Measurements from ENCODE around the gene OPA3.
"Not testable (repeated sequence)": the region's sequence is repeated elsewhere in the genome, so short reads cannot be mapped to it uniquely, and the experiment has no call there.

Gene OPA3

DNA sequence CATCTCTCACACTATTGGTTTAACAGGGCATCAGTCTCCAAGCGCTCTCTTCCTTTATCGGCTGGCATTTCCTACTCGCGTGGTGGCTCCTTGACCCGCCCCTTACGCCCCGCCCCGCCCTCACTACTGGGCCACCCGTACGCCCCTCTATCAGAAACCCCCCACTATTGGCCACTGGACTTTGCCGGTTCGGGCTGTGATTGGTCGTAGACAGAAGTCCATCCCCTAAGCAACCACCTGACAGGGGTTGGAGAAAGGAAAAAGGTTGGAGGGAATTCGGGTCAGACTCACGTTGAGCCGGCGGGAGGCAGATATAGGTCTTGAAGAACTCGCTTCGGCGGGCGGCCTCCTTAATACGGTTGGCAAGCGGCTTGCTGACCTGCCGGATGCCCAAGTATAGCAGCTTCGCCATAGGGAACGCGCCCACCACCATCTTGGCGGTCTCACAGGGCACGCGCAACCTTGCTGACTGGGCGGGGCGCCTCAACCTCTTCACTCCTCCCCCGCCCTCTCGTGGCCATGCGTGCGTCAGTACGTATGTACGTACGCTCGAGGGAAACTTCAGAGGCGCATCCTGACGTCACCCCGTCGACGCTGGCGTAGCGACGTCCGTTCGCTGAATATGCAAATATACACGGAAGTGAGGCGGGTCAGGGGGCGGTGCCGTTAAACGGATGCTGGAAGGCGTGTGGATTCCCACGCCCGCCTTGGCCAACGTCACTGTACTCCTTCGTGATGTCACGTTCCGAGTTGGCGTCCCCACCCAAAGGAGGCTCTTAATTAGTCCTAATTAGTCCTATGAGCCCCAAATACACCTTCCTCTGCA, at the start of gene OPA3:
Gene OPA3, minus strand, starts transcription at position 471 of the 826 bp plus-strand sequence. Its CDS starts 38 bp downstream, at position 433.
- in situ Hi-C loops (cut with HindIII; ENCODE audit: low sequenced_read_pairs) = no loop called here

DNA sequence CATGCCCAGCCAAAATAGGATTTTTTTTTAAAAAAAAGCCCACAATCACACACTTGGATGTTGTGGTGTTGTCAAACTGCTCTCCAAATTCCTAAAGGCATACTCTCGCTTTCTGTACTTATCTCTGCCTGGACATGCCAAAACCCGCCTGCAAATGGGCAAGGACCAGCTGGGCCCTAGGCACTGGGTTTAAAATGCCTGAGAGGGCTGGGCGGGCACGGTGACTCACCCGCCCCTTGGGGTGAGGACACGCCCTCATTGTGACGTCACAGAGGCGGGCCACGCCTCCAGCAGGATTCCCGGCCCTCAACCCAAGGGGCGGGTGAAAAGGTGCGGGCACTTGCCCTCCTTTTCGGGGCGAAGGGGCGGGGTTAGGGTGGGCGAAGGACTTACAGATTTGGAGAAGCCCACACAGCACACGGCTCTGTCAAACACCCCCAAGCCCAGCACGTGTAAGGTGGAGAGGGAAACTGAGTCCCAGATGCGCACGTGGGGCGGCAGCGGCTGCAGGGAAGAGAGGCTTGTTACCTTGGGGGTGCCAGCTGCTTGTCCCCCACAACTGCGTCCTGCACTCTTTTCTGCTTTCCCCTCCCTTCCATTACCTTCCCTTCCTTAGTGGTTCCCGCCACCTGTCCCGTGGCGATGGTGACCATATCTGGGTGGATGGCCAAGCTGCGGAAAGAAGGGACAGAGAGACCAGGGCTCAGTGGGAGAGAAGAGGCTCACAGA, 48.0 kb upstream of the OPA3 start:
- in situ Hi-C loops (cut with HindIII; ENCODE audit: low sequenced_read_pairs) = no loop called here

DNA sequence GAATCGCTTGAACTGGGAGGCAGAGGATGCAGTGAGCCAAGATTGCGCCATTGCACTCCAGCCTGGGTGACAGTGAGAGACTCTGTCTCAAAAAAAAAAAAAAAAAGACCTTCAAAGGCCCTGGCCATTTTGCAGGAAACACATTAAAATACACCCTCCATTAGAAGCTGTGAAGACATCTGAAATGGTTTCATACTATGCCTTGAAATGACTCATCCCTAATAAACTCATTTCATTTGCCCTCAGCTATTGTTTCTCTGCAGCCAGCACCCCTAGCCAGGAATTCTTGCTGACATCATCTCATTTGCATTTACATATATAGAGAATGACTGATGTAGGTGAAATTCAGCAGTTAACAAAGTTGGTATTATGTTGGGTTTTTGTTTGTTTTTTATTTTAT, 45.9 kb upstream of the OPA3 start:
- in situ Hi-C loops (cut with HindIII; ENCODE audit: low sequenced_read_pairs) = no loop called here

DNA sequence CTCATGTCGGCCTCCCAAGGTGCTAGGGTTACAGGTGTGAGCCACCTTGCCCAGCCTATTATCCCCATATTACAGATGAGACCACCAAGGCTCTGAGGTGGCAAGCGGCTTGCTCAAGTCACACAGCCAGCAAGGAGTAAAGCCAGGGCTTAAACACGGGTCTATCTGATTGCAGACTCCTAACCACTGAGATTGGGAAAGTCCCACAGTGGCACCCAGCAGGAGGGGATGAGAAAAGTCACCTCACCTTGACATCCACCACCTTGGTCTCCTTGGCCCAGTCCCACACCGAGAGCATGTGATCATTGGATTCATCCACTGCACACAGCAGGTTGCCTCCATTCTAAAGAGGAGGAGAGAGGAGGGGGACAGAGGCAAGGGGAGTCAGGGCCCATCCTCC, 45.1 kb upstream of the OPA3 start:
- in situ Hi-C loops (cut with HindIII; ENCODE audit: low sequenced_read_pairs) = no loop called here

DNA sequence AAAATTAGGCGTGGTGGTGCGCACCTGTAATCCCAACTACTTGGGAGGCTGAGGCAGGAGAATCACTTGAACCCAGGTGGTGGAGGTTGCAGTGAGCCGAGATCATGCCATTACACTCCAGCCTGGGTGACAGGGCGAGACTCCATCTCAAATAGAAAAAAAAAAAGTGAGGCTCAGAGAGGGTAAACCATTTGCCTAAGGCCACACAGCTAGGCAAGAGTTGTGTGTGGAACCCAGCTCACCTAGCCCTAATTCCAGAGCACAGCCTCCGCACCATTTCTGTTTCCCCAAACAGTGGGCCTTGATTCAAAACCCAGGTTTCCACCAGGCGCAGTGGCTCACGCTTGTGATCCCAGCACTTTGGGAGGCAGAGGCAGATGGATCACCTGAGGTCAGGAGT, 43.6 kb upstream of the OPA3 start:
- in situ Hi-C loops (cut with HindIII; ENCODE audit: low sequenced_read_pairs) = not testable (repeated sequence)

DNA sequence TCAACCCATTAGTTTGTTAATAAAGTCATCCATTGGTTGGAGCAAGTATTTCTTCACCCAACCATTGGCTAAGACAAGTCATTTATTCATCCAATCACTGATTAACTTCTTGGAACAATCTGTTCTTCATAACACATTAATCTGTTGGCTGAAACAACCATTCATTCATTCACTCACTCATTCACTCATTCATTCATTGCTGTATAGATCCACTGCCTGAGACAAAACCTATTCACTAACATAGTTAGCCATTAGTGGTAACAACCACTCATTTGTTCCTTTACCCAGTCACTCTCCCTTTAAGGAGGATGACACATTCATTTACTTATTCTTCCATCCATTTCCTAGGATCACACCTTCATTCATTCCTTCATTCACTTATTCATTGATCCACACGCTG, 39.4 kb upstream of the OPA3 start:
- in situ Hi-C loops (cut with HindIII; ENCODE audit: low sequenced_read_pairs) = no loop called here

DNA sequence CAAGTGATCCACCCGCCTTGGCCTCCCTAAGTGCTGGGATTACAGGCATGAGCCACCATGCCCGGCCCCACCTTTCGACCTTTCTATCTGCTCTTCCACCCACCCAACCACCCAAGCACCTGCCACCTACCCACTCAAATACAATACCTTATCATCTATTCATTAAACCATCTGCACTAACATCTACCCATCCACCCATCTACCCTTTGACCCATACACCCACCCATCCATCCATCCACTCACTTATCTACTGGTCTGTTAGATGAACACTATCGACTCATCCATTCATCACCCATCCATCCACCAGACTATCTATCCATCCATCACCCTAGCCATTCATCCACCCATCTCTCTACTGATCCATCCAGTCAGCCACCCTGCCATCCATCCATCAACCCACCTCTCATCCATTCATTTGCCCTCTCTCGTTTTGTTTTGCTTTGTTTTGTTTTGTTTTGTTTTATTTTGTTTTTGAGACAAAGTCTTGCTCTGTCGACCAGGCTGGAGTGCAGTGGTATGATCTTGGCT, 37.4 kb upstream of the OPA3 start:
- in situ Hi-C loops (cut with HindIII; ENCODE audit: low sequenced_read_pairs) = no loop called here

DNA sequence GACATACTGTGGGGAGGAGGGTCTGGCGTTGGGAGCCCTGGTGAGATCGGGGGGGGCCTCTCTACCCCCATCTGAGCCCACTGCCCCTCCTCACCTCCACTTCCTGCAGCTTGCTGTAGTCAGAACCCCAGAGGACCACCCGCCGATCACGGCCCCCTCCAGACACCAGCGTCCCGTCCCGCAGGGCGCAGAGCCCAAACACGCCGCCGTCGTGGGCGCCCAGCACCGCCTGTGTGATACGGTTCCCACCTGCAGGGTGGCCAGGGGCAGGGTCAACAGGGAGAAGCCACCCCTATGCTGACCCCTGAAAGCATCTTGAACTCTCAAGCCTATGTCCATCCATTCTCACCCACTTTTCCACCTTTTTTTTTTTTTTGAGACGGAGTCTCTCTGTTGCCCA, 36.8 kb upstream of the OPA3 start:
- in situ Hi-C loops (cut with HindIII; ENCODE audit: low sequenced_read_pairs) = no loop called here

DNA sequence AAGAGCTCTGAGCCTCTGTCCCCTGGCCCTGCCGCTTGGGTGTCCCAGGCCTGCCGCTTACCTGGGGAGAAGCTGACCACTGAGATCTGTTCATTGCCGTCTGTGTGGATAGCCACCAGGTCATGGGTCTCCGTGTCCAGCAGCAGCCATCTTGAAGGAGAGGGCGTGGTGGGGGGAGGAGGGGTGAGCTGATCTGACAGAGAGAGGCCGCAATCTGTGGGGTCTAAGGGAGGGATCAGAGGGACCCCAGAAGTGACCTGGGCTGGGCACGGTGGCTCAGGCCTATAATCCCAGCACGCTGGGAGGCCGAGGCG, 32.1 kb upstream of the OPA3 start:
- in situ Hi-C loops (cut with HindIII; ENCODE audit: low sequenced_read_pairs) = no loop called here

DNA sequence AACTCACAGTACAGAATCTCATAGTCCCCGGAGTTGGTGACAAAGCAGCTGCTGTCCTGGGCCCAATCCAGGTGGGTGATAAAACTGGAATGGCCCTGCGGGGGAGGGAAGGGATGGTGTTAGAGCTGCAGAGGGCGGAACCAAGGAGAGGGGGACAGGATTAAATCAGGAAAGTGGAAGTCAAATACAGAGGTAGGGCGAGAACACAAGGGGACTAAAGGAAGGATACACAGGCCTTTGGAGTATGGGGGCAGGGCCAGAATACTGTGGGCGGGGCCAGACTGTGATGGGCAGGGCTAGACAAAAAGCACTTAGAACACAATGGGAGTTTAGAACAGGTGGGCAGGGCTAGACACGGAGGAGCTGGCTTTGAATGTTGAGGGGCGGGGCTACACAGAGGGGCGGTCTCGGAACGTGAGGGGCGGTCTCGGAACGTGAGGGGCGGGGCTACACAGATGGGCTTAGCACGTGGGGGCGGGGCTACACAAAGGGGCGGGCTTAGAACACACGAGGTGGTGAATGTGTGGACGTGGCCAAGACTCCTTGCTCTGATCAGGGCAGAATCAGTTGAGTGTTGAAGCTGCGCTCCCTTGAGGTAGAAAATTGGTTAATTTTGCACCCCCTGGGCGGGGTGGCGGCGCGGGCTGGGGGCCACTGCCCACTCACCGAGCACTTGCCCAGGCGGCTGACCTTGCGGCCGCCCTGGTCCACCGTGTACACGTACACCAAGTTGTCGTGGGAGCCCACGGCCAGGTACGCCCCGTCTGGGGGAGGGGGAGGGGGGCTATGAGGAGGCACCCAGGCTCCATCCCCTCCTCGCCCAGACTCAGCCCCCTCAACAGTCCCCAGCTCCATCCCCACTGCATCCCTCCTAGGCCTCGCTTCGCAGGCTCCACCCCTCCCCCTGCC, 31.4 kb upstream of the OPA3 start:
- in situ Hi-C loops (cut with HindIII; ENCODE audit: low sequenced_read_pairs) = no loop called here

DNA sequence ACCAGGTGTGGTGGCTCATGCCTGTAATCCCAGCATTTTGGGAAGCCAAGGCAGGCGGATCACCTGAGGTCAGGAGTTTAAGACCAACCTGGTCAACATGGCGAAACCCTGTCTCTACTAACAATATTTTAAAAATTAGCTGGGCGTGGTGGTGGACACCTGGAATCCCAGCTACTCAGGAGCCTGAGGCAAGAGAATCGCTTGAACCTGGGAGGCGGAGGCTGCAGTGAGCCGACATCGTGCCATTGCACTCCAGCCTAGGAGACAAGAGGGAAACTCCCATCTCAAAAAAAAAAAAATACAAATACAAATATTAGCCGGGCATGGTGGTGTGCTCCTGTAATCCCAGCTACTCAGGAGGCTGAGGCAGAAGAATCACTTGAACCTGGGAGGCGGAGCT, 30.5 kb upstream of the OPA3 start:
- in situ Hi-C loops (cut with HindIII; ENCODE audit: low sequenced_read_pairs) = not testable (repeated sequence)

DNA sequence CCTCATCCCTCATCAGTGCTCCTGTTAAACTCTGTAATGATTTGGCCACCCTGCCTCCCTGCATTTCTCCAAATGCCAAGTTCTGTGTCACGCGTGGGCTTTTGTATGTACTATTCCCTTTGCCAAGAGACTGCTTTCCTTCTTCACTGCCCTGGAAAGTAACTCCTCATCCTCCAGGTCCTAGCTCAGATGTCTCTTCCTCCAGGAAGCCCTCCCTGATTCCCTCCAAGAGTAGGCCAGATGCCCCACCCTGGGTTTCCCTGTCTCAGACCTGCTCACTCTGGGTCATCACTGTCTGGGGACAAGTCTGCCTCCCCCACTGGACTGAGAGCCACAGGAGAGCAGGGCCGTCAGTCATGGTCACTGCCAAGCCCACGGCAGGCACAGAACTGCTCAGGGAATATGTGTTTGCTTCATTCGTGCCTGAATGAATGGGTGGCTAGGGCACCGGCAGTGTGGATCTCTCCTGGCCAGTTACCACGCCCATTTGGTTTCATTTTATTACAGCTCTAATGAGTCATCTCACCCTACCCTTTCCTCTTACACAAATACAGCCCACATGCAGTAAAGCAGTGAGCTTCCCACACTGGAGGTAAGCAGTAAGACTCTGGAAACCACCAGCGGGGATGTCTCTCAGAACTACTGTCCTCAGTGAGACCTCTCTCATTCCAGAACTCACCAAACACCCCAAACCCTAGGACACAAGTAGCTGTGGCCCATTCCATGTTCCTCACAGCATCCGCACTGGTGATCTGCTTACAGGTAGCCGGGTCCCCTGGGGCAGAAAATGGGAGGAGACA, 29.5 kb upstream of the OPA3 start:
- in situ Hi-C loops (cut with HindIII; ENCODE audit: low sequenced_read_pairs) = no loop called here

DNA sequence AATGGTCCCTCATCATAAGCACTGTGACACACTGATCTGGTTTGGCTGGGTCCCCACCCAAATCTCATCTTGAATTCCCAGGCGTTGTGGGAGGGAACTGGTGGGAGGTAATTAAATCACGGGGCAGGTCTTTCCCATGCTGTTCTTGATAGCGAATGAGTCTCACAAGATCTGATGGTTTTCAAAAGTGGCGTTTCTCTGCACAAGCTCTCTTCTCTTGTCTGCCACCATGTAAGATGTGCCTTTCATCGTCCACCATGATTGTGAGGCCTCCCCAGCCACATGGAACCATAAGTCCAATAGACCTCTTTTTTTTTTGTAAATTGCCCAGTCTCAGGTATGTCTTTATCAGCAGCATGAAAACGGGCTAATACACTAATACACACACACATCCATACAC, 24.3 kb upstream of the OPA3 start:
- in situ Hi-C loops (cut with HindIII; ENCODE audit: low sequenced_read_pairs) = no loop called here

DNA sequence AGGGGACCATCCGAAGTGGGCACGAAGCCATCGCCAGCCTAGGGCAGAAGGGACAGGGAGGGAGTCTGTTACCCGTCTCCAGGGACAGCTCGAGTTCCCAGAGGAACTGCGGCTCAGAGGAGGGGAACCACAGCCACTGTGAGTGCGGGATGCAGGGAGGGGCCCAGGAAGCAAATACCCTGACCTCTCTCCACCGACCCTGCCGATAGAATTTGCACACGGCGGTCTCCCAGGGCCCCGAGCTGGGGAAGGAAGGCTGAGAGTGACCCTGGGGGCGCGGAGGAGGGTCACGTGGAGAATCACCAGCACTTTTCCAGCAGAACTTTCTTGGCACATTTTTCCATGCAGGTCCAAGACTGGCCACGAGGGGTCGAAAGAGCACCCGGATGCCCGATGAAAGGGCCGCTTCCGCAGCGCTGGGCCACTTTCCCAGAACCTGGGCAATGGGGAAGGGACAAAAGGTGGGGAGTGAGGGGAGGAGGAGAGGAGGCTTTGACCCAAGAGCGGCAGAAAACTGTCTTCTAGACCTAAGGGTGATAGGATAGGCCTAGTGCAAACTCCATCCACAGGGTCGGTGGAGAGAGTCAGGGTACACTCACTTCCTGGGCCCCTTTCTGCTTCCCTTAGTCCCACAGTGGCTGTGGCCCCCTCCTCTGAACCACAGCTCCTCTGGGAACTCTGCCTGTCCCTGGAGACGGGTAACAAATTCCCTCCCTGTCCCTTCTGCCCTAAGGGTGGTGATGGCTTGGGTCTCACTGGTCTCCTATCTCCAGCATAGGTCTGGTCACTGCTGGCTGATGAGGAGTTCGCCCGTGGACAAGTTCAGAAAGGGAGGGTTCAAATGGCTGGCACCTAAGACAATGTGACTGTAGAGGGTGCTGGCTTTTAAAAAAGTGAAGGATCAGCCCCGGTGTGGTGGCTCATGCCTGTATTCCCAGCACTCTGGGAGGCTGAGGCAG, 22.7 kb upstream of the OPA3 start:
- in situ Hi-C loops (cut with HindIII; ENCODE audit: low sequenced_read_pairs) = no loop called here

DNA sequence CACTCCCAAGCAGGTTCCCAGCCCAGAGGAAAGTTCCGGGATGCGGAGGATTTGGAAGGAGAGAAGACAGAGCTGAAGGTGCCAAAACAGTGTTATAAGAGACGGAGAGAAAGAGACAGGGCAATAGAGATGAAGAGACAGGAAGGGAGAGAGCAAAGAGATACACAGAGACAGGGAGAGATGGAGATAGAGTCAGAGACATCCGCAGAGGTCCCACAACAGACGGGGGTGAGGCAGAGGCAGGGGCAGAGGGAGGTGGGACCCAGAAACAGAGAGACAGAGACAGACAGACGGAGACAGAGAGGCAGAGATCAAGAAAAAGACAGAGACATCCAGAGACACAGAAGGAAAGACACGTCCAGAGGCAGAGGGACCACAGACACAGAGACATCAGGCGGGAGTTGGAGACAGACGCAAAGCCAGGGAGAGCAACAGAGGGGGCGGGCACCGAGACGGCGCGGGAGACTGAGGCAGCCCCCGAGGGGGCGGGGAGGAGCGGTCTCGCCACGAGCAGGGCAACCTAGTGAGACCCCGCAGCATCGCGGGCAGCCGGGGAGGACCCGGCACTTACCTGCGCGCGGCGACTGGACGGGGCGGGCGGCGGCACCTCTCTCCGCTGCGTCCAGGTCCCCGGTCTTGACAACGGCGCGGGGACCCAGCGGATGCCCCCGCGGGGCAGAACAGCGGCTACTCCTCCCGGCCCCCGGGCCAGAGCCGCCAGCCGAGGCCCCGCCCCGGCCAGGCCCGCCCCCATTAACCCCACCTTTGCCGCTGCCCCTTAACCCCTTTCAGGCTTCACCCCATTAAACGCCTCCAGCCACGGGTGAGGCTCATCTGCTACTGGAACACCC, 17.1 kb upstream of the OPA3 start, which contains the start of gene GPR4:
Gene GPR4, minus strand, starts transcription at position 689 of the 851 bp plus-strand sequence. CDS start 10,346 bp downstream, outside the sequence.
- in situ Hi-C loops (cut with HindIII; ENCODE audit: low sequenced_read_pairs) = no loop called here

DNA sequence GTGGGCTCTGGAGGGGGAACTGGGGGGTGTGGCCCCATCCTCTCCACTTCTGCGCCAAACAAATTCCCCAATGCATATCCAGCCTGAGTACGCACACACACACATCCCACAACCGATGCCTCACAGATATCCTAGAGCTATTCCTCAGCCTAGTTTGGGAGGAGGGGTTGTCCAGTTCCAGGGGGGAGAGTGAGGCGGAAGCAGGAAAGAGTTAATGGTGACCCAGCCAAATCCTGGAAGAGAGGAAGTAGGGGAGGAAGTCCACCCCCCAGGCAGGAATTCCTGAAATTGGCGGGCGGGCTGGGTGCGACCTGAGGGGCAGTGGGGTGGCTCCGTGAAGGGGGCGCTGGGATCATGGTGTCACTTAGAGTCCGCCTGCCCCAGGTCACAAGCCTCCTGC, 16.5 kb upstream of the OPA3 start:
- in situ Hi-C loops (cut with HindIII; ENCODE audit: low sequenced_read_pairs) = no loop called here

DNA sequence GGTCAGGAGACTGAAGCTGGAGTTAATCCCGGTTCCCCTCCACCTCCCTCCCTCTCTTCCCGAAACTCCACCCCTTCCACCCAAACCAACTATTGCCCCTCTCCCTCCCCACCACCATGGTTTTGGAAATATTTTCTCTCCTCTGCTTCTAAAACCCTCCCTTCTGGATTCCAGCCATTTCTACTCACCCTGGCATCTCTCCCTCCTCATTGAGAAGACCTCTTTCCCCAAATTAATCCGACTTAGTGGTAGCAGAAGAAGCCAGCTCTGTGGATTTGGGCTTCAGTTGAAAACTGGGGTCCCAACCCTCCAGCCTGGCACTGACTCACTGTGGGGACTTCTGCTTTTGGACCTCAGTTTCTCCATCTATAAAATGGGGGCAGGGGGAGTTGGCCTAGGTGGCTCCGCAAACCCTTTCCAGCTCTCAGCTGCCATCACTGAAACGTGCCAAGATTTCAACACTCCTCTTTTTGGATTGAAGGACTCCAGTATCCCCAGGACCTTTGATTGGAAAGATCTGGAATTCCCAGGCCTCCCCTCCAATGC, 15.8 kb upstream of the OPA3 start:
- in situ Hi-C loops (cut with HindIII; ENCODE audit: low sequenced_read_pairs) = no loop called here

DNA sequence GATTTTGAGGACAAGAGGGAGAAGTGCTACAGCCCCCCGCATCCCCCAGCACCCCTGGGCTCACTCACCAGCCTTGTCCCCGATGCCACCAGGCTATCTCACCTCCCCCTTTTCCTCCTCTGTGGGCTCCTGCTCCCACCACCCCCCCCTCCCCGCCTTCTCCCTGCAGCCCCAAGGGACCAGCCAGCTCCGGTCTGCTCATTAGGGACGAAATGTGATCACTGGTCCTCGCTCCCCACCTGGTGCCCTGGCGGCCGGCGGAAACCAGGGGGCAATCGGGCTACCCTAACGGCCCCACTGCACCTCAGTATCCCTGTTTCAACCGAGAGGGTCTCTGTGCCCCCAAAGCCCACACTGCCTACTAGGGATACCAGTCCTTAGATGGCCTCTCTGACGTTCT, 14.7 kb upstream of the OPA3 start:
- in situ Hi-C loops (cut with HindIII; ENCODE audit: low sequenced_read_pairs) = no loop called here
